Measurements from ENCODE around the gene SPATA13.

Gene SPATA13

GRCh38 chr13:24153347-24153746 lies 7.2 kb upstream of the SPATA13 start:
- TF ChIP-seq, protein P1, sequence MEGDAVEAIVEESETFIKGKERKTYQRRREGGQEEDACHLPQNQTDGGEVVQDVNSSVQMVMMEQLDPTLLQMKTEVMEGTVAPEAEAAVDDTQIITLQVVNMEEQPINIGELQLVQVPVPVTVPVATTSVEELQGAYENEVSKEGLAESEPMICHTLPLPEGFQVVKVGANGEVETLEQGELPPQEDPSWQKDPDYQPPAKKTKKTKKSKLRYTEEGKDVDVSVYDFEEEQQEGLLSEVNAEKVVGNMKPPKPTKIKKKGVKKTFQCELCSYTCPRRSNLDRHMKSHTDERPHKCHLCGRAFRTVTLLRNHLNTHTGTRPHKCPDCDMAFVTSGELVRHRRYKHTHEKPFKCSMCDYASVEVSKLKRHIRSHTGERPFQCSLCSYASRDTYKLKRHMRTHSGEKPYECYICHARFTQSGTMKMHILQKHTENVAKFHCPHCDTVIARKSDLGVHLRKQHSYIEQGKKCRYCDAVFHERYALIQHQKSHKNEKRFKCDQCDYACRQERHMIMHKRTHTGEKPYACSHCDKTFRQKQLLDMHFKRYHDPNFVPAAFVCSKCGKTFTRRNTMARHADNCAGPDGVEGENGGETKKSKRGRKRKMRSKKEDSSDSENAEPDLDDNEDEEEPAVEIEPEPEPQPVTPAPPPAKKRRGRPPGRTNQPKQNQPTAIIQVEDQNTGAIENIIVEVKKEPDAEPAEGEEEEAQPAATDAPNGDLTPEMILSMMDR (IDR thresholded peaks at IDR 0.05; ENCODE audit: control insufficient read depth, extremely low read depth, insufficient read depth), result no peak
- H3K4me3 ChIP-seq (ENCODE audit: low read depth, low read length), result no peak overlapping the region
- no peak for DNase-seq (ENCODE audit: low read depth)

GRCh38 chr13:24153979-24154701 lies 6.4 kb upstream of the SPATA13 start:
- TF ChIP-seq, protein P1 (IDR thresholded peaks at IDR 0.05; ENCODE audit: control insufficient read depth, extremely low read depth, insufficient read depth), result no peak
- no peak overlapping the region for H3K4me3 ChIP-seq (ENCODE audit: low read depth, low read length)
- peak; percentile 59 for DNase-seq (ENCODE audit: low read depth)

DNA sequence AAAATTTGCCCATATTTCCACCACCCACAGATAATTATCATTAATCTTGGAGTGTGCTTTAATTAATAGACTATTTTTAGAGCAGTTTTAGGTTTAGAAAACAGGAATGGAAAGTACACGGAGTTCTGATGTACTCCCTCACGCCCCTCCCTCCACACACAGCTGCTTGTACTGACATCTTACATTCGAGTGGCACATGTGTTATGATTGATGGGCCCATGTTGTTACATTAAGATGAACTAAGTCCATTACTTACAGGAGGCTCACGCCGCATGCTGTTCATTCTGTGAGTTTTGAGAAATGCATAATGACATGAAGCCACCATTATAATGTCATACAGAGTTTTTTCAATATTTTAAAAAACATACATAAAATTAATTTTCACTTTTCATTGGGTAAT lies 1.2 kb upstream of the SPATA13 start:
- TF ChIP-seq, protein P1 (IDR thresholded peaks at IDR 0.05; ENCODE audit: control insufficient read depth, extremely low read depth, insufficient read depth), result no peak
- no peak overlapping the region for H3K4me3 ChIP-seq (ENCODE audit: low read depth, low read length)
- no peak for DNase-seq (ENCODE audit: low read depth)

- no peak for DNase-seq (ENCODE audit: low read depth)
- H3K4me3 ChIP-seq (ENCODE audit: low read depth, low read length), result peak overlapping the region; percentile 82
- TF ChIP-seq, protein P1 (IDR thresholded peaks at IDR 0.05; ENCODE audit: control insufficient read depth, extremely low read depth, insufficient read depth), result no peak
Measured at GRCh38 chr13:24161010-24161775, 673 bp downstream of the SPATA13 start.

GRCh38 chr13:24161980-24162525 lies 1.5 kb downstream of the SPATA13 start:
- DNase-seq (ENCODE audit: low read depth), result no peak
- TF ChIP-seq, protein P1 (IDR thresholded peaks at IDR 0.05; ENCODE audit: control insufficient read depth, extremely low read depth, insufficient read depth), result no peak

GRCh38 chr13:24162604-24163003 lies 2.1 kb downstream of the SPATA13 start:
- TF ChIP-seq, protein P1 (IDR thresholded peaks at IDR 0.05; ENCODE audit: control insufficient read depth, extremely low read depth, insufficient read depth), result no peak
- peak overlapping the region; percentile 82 for H3K4me3 ChIP-seq (ENCODE audit: low read depth, low read length)
- DNase-seq (ENCODE audit: low read depth), result no peak

More at GRCh38 chr13:24161980-24162525, 1.5 kb downstream of the SPATA13 start:
- H3K4me3 ChIP-seq (ENCODE audit: low read depth, low read length), result peak overlapping the region; percentile 82
